H9 (cell line): ENCODE measurements around the gene GATD1. TPM values are rescaled to one million over a fixed set of nuclear protein-coding genes. Genes with fewer than 3 reads are reported as not detected.

Experiments
- DNase-seq: peaks from one replicate; pipeline ENCODE4 v3.0.0-alpha.2; 2017
- H2AFZ ChIP-seq: one replicate; pipeline ENCODE4 v1.6.1; 2013; ENCODE audit warnings: mild to moderate bottlenecking, low read length, control low read depth, moderate library complexity
- H2AK5ac ChIP-seq: 2 replicates; pipeline ENCODE4 v1.6.1; 2013; ENCODE audit warnings: low read length, control low read depth, mixed read lengths; ENCODE audit not compliant: insufficient read length
- H2BK120ac ChIP-seq: one replicate; pipeline ENCODE4 v1.6.1; 2013; ENCODE audit warnings: low read depth, mild to moderate bottlenecking, low read length, control low read depth, inconsistent platforms; ENCODE audit not compliant: poor library complexity, severe bottlenecking
- H2BK12ac ChIP-seq: 2 replicates; pipeline ENCODE4 v1.6.1; 2013; ENCODE audit warnings: low read length, control low read depth, mixed read lengths, low read depth; ENCODE audit not compliant: insufficient read length
- H2BK15ac ChIP-seq: 2 replicates; pipeline ENCODE4 v1.6.1; 2013; ENCODE audit warnings: low read depth, low read length, control low read depth
- H2BK20ac ChIP-seq: one replicate; pipeline ENCODE4 v1.6.1; 2013; ENCODE audit warnings: low read depth, mild to moderate bottlenecking, low read length, control low read depth, inconsistent platforms; ENCODE audit not compliant: poor library complexity, severe bottlenecking
- H2BK5ac ChIP-seq: 2 replicates; pipeline ENCODE4 v1.6.1; 2013; ENCODE audit warnings: low read length, control low read depth, mixed read lengths; ENCODE audit not compliant: insufficient read length
- H3K14ac ChIP-seq: 2 replicates; pipeline ENCODE4 v1.6.1; 2013; ENCODE audit warnings: low read length, control low read depth; ENCODE audit not compliant: insufficient read depth
- H3K18ac ChIP-seq: 2 replicates; pipeline ENCODE4 v1.6.1; 2013; ENCODE audit warnings: low read depth, mild to moderate bottlenecking, mixed read lengths, low read length, control low read depth; ENCODE audit not compliant: insufficient read length
- H3K23ac ChIP-seq: 2 replicates; pipeline ENCODE4 v1.6.1; 2013; ENCODE audit warnings: low read length, control low read depth, mixed read lengths, low read depth; ENCODE audit not compliant: insufficient read length
- H3K23me2 ChIP-seq: 2 replicates; pipeline ENCODE4 v1.6.1; 2013; ENCODE audit warnings: low read depth, mild to moderate bottlenecking, mixed read lengths, low read length, control low read depth; ENCODE audit not compliant: insufficient read length, poor library complexity, severe bottlenecking
- H3K27ac ChIP-seq: 2 replicates; pipeline ENCODE4 v1.5.1; 2013; ENCODE audit warnings: low read length, control low read depth, mixed read lengths, low read depth; ENCODE audit not compliant: insufficient read length
- H3K27me3 ChIP-seq: 2 replicates; pipeline ENCODE4 v1.6.1; 2013; ENCODE audit warnings: low read length, control low read depth, inconsistent platforms; ENCODE audit not compliant: insufficient read depth
- H3K4ac ChIP-seq: 2 replicates; pipeline ENCODE4 v1.6.1; 2013; ENCODE audit warnings: low read depth, mild to moderate bottlenecking, control low read depth, inconsistent platforms, low read length, moderate library complexity
- H3K4me1 ChIP-seq: 2 replicates; pipeline ENCODE4 v1.6.1; 2013; ENCODE audit warnings: low read length, control low read depth, inconsistent platforms; ENCODE audit not compliant: insufficient read depth
- H3K4me2 ChIP-seq: 2 replicates; pipeline ENCODE4 v1.6.1; 2013; ENCODE audit warnings: low read length, control low read depth, mixed read lengths; ENCODE audit not compliant: insufficient read length, insufficient read depth
- H3K56ac ChIP-seq: 2 replicates; pipeline ENCODE4 v1.6.1; 2013; ENCODE audit warnings: low read depth, mild to moderate bottlenecking, mixed read lengths, low read length, control low read depth; ENCODE audit not compliant: insufficient read length
- H3K79me1 ChIP-seq: 2 replicates; pipeline ENCODE4 v1.6.1; 2013; ENCODE audit warnings: low read depth, mild to moderate bottlenecking, moderate library complexity, low read length, control low read depth, inconsistent platforms; ENCODE audit not compliant: insufficient read depth, poor library complexity, severe bottlenecking
- H3K79me2 ChIP-seq: 2 replicates; pipeline ENCODE4 v1.6.1; 2013; ENCODE audit warnings: low read length, control low read depth, inconsistent platforms; ENCODE audit not compliant: insufficient read depth
- H3K9ac ChIP-seq: 2 replicates; pipeline ENCODE4 v1.6.1; 2013; ENCODE audit warnings: low read length, control low read depth, mixed read lengths; ENCODE audit not compliant: insufficient read length; ENCODE audit errors: extremely low read depth
- H3K9me3 ChIP-seq: one replicate; pipeline ENCODE4 v1.6.1; 2013; ENCODE audit warnings: low read depth, low read length, inconsistent platforms; ENCODE audit not compliant: control insufficient read depth
- H3T11ph ChIP-seq: one replicate; pipeline ENCODE4 v1.6.1; 2013; ENCODE audit warnings: mild to moderate bottlenecking, low read length, control low read depth, inconsistent platforms
- H4K20me1 ChIP-seq: one replicate; pipeline ENCODE4 v1.6.1; 2013; ENCODE audit not compliant: control insufficient read depth, insufficient read length, insufficient read depth
- H4K5ac ChIP-seq: 2 replicates; pipeline ENCODE4 v1.6.1; 2013; ENCODE audit warnings: low read depth, mild to moderate bottlenecking, mixed read lengths, low read length, control low read depth; ENCODE audit not compliant: insufficient read length
- H4K8ac ChIP-seq: replicated peaks from 2 replicates; pipeline ENCODE4 v1.6.1; 2013; ENCODE audit warnings: low read length, control low read depth, mixed read lengths, low read depth; ENCODE audit not compliant: insufficient read length
- H4K91ac ChIP-seq: 2 replicates; pipeline ENCODE4 v1.6.1; 2013; ENCODE audit warnings: low read depth, mild to moderate bottlenecking, moderate library complexity, mixed read lengths, low read length, control low read depth; ENCODE audit not compliant: insufficient read length
- H3K27ac Mint-ChIP-seq, 3 experiments: 2 replicates in 2 of 3; 3 replicates in 1 of 3; pipeline ENCODE4 v1.8.0; 2020 to 2021; ENCODE audit warnings: mixed read lengths in 3 of 3, mild to moderate bottlenecking in 1 of 3, moderate library complexity in 1 of 3
- H3K27me3 Mint-ChIP-seq: 2 replicates; pipeline ENCODE4 v1.8.0; 2021; ENCODE audit warnings: low read depth, mild to moderate bottlenecking, moderate library complexity, mixed read lengths
- H3K36me3 Mint-ChIP-seq, 3 experiments: 2 replicates in 2 of 3; 3 replicates in 1 of 3; pipeline ENCODE4 v1.8.0; 2020 to 2021; ENCODE audit warnings: low read depth in 3 of 3, mixed read lengths in 3 of 3; ENCODE audit not compliant: insufficient read depth in 1 of 3
- H3K4me1 Mint-ChIP-seq, 2 experiments: 2 replicates each; pipeline ENCODE4 v1.8.0; 2020; ENCODE audit warnings: mixed read lengths in 2 of 2
- H3K4me3 Mint-ChIP-seq, 2 experiments: 2 replicates in 1 of 2; 3 replicates in 1 of 2; pipeline ENCODE4 v1.8.0; 2020 to 2021; ENCODE audit warnings: mild to moderate bottlenecking in 2 of 2, mixed read lengths in 2 of 2, moderate library complexity in 1 of 2
- H3K9me3 Mint-ChIP-seq, 2 experiments: 2 replicates in 1 of 2; 3 replicates in 1 of 2; pipeline ENCODE4 v1.8.0; 2020; ENCODE audit warnings: mild to moderate bottlenecking in 2 of 2, mixed read lengths in 2 of 2, moderate library complexity in 1 of 2
- WGBS: extraction: QIAGEN DNeasy Blood & Tissue Kit; methylation state at CpG from one replicate; pipeline ENCODE4 v1.1.7; 2013; ENCODE audit warnings: missing lambda C conversion rate, low lambda C conversion rate, mixed read lengths; ENCODE audit not compliant: insufficient read length; ENCODE audit errors: extremely low coverage; 5-methylcytosine and 5-hydroxymethylcytosine counted together
- total RNA-seq: library from RNA; stranded (reverse); gene quantifications from 2 replicates; pipeline ENCODE4 v1.2.1, GENCODE V29; 2021
- TF ChIP-seq, protein P1 (sequence below): fragments of 200-600 bp; sonication (generic); conservative IDR thresholded peaks from 3 replicates; pipeline ENCODE4 v1.8.0; 2021; ENCODE audit warnings: antibody characterized with exemption, mild to moderate bottlenecking

The GATD1 gene
- total RNA-seq, 1 experiment from 2014 or later, result 60.0 TPM

DNA sequence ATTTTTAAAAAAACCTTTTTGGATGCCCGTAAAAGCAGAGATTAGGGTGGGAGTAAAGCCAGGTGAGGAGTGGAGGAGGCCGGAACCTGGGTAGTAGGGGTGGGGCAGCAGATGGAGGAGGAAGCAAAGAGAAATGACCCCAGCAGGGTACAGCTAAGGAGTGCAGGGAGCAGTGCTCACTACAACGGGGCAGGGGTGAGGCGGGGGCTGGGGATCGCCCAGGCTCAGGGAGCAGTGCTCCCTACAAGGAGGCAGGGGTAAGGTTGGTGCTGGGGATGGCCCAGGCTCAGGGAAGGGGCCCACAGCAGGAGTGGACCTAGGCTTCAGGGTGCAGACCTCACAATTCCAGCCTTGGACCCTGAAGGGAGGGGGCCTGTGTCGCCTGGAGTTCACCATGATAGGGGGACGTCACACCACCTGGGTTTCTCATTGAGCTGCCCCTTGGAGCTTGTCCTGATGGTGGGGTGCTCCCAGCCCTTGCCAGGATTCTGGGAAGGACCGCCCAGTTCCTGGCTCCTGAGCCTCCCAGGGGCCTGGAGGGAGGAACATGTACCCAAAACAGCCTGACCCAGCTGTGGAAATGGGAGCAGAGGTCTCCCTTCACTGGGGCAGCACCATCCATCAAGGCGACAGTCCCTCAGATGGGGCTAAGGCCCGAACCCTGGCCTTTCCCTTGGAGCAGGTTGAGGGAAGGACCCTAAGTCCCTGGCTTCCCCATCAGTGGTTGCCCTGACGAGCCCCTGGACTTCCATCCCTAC is 38.6 kb upstream of the GATD1 start:
- TF ChIP-seq, protein P1, sequence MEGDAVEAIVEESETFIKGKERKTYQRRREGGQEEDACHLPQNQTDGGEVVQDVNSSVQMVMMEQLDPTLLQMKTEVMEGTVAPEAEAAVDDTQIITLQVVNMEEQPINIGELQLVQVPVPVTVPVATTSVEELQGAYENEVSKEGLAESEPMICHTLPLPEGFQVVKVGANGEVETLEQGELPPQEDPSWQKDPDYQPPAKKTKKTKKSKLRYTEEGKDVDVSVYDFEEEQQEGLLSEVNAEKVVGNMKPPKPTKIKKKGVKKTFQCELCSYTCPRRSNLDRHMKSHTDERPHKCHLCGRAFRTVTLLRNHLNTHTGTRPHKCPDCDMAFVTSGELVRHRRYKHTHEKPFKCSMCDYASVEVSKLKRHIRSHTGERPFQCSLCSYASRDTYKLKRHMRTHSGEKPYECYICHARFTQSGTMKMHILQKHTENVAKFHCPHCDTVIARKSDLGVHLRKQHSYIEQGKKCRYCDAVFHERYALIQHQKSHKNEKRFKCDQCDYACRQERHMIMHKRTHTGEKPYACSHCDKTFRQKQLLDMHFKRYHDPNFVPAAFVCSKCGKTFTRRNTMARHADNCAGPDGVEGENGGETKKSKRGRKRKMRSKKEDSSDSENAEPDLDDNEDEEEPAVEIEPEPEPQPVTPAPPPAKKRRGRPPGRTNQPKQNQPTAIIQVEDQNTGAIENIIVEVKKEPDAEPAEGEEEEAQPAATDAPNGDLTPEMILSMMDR, result no peak
- no peak overlapping the region for H4K5ac ChIP-seq
- no peak overlapping the region for H2BK5ac ChIP-seq
- H3K9ac ChIP-seq, result no peak overlapping the region
- H3K79me2 ChIP-seq, result peaks cover 2% of the 10 kb centered on the region; the same call in 1 of the 2 replicates
- H2AFZ ChIP-seq, result no peak overlapping the region
- no peaks in the 10 kb centered on the region for H3K27me3 ChIP-seq
- peak overlapping the region in 1 of 3 experiments; percentile 63; a peak in 1 of 7 replicates for H3K27ac Mint-ChIP-seq
- no peak overlapping the region for H4K8ac ChIP-seq
- no peak overlapping the region for H2BK15ac ChIP-seq
- no peak overlapping the region for H3K4me3 Mint-ChIP-seq
- H3K9me3 Mint-ChIP-seq, result no peaks in the 10 kb centered on the region
- no peak for DNase-seq
- H3K36me3 Mint-ChIP-seq, result peaks cover 21 to 33% (median 23%) of the 10 kb centered on the region in 3 experiments
- H3K4ac ChIP-seq, result no peak overlapping the region
- no peak overlapping the region for H3K56ac ChIP-seq
- H4K20me1 ChIP-seq, result no peaks in the 10 kb centered on the region
- no peak overlapping the region for H3K23ac ChIP-seq
- H3K4me2 ChIP-seq, result no peak overlapping the region
- no peaks in the 10 kb centered on the region for H3K9me3 ChIP-seq
- no peak overlapping the region for H2BK12ac ChIP-seq
- H3K79me1 ChIP-seq, result peaks cover 4% of the 10 kb centered on the region
- H2AK5ac ChIP-seq, result no peak overlapping the region
- no peak overlapping the region for H3K14ac ChIP-seq
- H3K23me2 ChIP-seq, result peaks cover 7% of the 10 kb centered on the region
- H3T11ph ChIP-seq, result no peak overlapping the region
- H3K18ac ChIP-seq, result no peak overlapping the region
- H4K91ac ChIP-seq, result no peak overlapping the region
- peaks cover 15 to 31% of the 10 kb centered on the region in 2 experiments for H3K4me1 Mint-ChIP-seq
- H2BK120ac ChIP-seq, result no peak overlapping the region
- peaks cover 2% of the 10 kb centered on the region; the same call in 1 of the 2 replicates for H3K27me3 Mint-ChIP-seq
- WGBS, result no CpG with 5 or more reads among the region's 11 CpGs
- H3K4me1 ChIP-seq, result no peaks in the 10 kb centered on the region
- no peak overlapping the region for H3K27ac ChIP-seq
- no peak overlapping the region for H2BK20ac ChIP-seq
